ENCODE results near the gene WDR77.

The WDR77 gene

GRCh38 chr1:111463029-111463683 lies 14.1 kb upstream of the WDR77 start:
- Histone ChIP-seq H3K27me3 (replicated peaks; ENCODE audit: control insufficient read depth, insufficient read depth, low read length) (no peaks in the 10 kb centered on the region), H3K36me3 (ENCODE audit: control insufficient read depth, insufficient read depth, low read length) (peaks cover 9% of the 10 kb centered on the region), H3K4me3 (replicated peaks; ENCODE audit: low read depth, low read length) (no peak overlapping the region)
- no peak for DNase-seq (ENCODE audit: extremely low read depth, insufficient read length)
- no peak for TF ChIP-seq CTCF (IDR thresholded peaks at IDR 0.05; ENCODE audit: insufficient read depth, low read length, poor library complexity, severe bottlenecking)

- Histone ChIP-seq H3K4me3 (replicated peaks; ENCODE audit: low read depth, low read length) (no peak overlapping the region), H3K36me3 (ENCODE audit: control insufficient read depth, insufficient read depth, low read length) (peaks cover 11% of the 10 kb centered on the region), H3K27me3 (replicated peaks; ENCODE audit: control insufficient read depth, insufficient read depth, low read length) (no peaks in the 10 kb centered on the region)
- no peak for TF ChIP-seq CTCF (IDR thresholded peaks at IDR 0.05; ENCODE audit: insufficient read depth, low read length, poor library complexity, severe bottlenecking)
- DNase-seq (ENCODE audit: extremely low read depth, insufficient read length), result no peak
These were observed 13.4 kb upstream of the WDR77 start for GRCh38 chr1:111462370-111463028.

- H3K36me3 ChIP-seq (ENCODE audit: control insufficient read depth, insufficient read depth, low read length), result peaks cover 13% of the 10 kb centered on the region
- no peak for DNase-seq (ENCODE audit: extremely low read depth, insufficient read length)
- no peak overlapping the region for H3K4me3 ChIP-seq (replicated peaks; ENCODE audit: low read depth, low read length)
- H3K27me3 ChIP-seq (replicated peaks; ENCODE audit: control insufficient read depth, insufficient read depth, low read length), result no peaks in the 10 kb centered on the region
- TF ChIP-seq CTCF (IDR thresholded peaks at IDR 0.05; ENCODE audit: insufficient read depth, low read length, poor library complexity, severe bottlenecking), result no peak
These were observed 12.7 kb upstream of the WDR77 start for GRCh38 chr1:111461765-111462164.

GRCh38 chr1:111455642-111456031 lies 6.6 kb upstream of the WDR77 start:
- H3K36me3 ChIP-seq (ENCODE audit: control insufficient read depth, insufficient read depth, low read length), result peaks cover 13% of the 10 kb centered on the region
- DNase-seq (ENCODE audit: extremely low read depth, insufficient read length), result no peak
- no peaks in the 10 kb centered on the region for H3K27me3 ChIP-seq (replicated peaks; ENCODE audit: control insufficient read depth, insufficient read depth, low read length)
- no peak overlapping the region for H3K4me3 ChIP-seq (replicated peaks; ENCODE audit: low read depth, low read length)
- no peak for TF ChIP-seq CTCF (IDR thresholded peaks at IDR 0.05; ENCODE audit: insufficient read depth, low read length, poor library complexity, severe bottlenecking)

GRCh38 chr1:111454859-111455641 lies 6.0 kb upstream of the WDR77 start:
- H3K4me3 ChIP-seq (replicated peaks; ENCODE audit: low read depth, low read length), result no peak overlapping the region
- TF ChIP-seq CTCF (IDR thresholded peaks at IDR 0.05; ENCODE audit: insufficient read depth, low read length, poor library complexity, severe bottlenecking), result no peak
- H3K27me3 ChIP-seq (replicated peaks; ENCODE audit: control insufficient read depth, insufficient read depth, low read length), result no peaks in the 10 kb centered on the region
- DNase-seq (ENCODE audit: extremely low read depth, insufficient read length), result no peak
- peaks cover 13% of the 10 kb centered on the region for H3K36me3 ChIP-seq (ENCODE audit: control insufficient read depth, insufficient read depth, low read length)
